Fibroblast of villous mesenchyme (primary cell): Measurements from ENCODE around the gene KBTBD3. TPM values are rescaled to one million over a fixed set of nuclear protein-coding genes. Genes with fewer than 3 reads are reported as not detected.

Experiments used
- DNase-seq: peaks from one replicate; pipeline ENCODE4 v3.0.0-alpha.2; 2010; ENCODE audit warnings: low read depth
- H3K4me3 ChIP-seq: 2 replicates; pipeline ENCODE4 v1.5.1; 2011; ENCODE audit warnings: low read depth, mild to moderate bottlenecking, low read length
- total RNA-seq: library from RNA; depleted of rRNA; stranded (reverse); fragments of >200 nt; gene quantifications from 2 replicates; pipeline ENCODE4 v1.2.3, GENCODE V29; 2012
- TF ChIP-seq, protein P1 (sequence below): IDR thresholded peaks from 2 replicates; pipeline ENCODE4 v1.5.1; 2012; ENCODE audit warnings: low read depth, mild to moderate bottlenecking, low read length; ENCODE audit not compliant: insufficient read depth

KBTBD3 gene
- total RNA-seq, 1 donor, result 3.9 TPM

DNA sequence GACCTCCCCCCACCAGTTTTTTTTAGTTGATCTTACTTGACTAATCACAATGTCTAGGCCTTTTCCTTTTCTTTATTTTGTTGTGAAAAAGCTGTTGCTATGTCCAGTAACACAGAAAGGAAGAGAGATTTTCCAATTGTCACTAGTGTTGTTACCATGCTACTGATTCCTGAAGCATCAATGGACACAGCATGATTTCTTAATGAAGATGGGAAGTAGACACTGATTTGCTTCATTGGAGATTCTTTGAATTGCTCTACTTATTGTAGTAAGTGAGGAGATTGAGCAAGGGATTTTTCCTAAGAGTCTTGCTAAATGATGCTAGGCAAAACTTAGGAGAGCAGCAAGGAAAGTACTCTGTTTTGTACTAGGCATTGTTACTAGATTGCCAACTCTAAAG lies 4.9 kb upstream of the KBTBD3 start:
- TF ChIP-seq, protein P1, sequence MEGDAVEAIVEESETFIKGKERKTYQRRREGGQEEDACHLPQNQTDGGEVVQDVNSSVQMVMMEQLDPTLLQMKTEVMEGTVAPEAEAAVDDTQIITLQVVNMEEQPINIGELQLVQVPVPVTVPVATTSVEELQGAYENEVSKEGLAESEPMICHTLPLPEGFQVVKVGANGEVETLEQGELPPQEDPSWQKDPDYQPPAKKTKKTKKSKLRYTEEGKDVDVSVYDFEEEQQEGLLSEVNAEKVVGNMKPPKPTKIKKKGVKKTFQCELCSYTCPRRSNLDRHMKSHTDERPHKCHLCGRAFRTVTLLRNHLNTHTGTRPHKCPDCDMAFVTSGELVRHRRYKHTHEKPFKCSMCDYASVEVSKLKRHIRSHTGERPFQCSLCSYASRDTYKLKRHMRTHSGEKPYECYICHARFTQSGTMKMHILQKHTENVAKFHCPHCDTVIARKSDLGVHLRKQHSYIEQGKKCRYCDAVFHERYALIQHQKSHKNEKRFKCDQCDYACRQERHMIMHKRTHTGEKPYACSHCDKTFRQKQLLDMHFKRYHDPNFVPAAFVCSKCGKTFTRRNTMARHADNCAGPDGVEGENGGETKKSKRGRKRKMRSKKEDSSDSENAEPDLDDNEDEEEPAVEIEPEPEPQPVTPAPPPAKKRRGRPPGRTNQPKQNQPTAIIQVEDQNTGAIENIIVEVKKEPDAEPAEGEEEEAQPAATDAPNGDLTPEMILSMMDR, result no peak
- DNase-seq, result no peak
- no peak overlapping the region for H3K4me3 ChIP-seq

DNA sequence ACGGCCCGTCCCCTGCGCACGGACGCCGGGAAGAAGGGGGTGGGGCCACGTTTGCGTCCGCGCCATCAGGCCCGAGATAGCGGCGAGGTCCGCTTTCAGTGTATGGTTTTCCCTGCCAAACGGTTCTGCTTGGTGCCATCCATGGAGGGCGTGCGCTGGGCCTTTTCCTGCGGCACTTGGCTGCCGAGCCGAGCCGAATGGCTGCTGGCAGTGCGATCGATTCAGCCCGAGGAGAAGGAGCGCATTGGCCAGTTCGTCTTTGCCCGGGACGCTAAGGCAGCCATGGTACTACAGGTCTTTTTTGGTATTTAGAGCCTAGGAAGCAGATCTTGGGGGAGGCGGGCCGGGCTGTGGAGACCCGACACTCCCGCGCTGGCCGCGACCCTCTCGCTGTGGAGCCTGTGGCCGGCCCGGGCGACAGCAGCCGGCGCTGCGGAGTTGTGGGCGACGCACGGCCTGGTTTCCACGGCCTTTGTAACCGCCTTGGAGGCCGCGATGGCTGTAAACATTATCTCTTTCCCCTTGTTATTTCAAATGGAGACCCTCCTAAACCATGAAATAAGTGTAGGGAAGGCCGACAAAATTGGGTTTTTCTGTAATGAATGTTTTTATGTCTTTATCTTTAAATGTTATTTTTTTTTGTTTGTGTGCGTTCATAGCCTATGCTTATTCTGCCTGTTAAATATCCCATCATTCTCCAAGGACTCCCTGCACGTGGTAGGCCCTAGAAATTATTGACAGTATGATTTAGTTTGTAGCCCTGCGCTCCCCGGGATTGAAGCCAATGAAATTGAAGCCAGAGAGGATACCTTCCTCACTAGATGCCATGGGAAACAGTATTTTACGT lies 685 bp upstream of the KBTBD3 start, which contains the start of gene AASDHPPT:
Gene AASDHPPT, plus strand, starts transcription at position 54 of the 847 bp plus-strand sequence. Its CDS starts 49 bp downstream, at position 103.
- peak within 1 kb of the TSS; percentile 84 for H3K4me3 ChIP-seq
- TF ChIP-seq, protein P1, result no peak
- peak; percentile 61 for DNase-seq

DNA sequence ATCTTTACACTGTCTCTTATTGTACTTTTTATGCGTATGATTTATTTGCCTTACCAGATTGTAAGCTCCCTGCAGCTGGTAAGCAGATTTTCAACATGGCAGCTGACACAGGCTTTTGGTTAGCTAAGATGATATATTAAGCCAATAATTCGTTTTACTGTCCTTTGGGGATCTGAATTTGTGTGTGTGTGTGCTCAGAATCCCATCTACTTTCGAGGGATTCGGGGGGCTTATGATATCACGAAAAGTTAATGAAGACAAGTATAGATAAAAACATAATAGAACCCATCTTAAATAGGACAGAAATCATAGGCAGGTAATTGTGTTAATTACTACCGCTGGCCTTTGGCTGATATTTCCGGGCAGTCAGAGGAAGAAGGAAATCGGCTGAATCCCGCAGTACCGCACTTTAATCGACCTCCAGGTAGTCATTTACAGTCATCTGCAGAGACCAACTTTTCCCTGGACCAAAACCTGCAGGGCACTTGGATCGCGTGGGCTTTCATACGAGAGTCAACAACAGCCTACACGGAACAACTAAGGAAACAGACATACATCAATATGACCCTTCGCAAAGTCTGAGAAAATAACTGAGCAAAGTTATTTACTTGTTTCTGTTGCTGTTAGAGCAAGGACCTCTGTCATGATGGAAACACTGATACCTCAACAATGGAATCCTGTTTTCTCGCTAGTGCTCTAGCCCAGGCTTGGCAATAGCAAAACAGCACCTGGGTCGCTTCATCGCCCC lies 802 bp downstream of the KBTBD3 start:
- TF ChIP-seq, protein P1, result no peak
- H3K4me3 ChIP-seq, result peak overlapping the region; percentile 84
- DNase-seq, result no peak

DNA sequence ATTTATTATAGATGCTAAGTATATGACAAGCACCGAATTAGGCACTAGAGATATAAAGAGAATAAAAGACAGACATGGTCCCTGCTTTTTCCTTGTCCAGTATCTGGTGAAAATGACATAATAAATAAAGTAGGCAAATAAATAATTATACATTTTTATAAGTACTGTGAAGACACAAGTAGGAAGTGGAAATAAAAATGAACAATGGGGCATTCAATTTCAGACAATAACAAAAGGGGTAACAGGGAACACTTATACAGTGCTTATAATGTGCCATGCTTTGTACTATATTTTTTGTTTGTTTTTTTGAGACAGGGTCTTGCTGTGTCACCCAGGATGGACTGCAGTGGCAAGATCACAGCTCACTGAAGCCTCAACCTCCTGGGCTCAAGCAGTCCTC lies 4.3 kb downstream of the KBTBD3 start:
- TF ChIP-seq, protein P1, result no peak
- no peak for DNase-seq
- no peak overlapping the region for H3K4me3 ChIP-seq

DNA sequence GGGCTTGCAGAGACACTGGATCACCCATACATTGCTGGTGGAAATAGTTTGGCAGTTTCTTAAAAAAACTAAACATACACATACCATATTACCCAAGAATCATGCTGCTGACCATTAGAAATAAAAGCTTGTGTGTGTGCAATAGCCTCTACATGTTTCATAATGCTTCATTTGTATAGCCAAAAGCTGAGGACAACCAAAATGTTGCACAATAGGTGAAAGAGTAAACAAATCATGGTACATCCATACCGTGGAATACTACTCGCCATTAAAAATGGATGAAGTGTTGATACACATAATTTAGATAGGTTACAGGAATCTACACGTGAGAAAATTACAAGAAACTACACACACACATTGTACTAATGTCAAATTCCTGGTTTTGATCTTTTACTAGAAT lies 6.5 kb downstream of the KBTBD3 start:
- peak; percentile 38 for DNase-seq
- H3K4me3 ChIP-seq, result no peak overlapping the region
- TF ChIP-seq, protein P1, result no peak

DNA sequence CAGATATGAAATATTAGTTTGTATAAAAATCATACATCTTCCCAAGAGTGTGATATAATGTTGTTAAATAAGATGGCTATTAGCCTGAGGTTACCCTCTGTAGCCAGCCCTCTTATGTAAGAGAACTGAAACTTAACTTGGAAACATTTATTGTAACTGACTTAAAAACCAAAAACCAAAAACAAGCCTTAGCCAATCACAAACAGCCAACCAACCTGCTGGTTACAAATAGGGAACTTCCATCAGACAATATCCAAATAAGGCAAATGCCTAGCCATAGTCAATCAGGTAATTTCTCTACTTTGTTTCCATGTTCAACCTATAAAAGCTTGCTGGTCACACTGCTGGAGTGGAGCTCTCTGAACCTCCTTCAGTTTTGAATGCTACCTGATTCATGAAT lies 14.1 kb downstream of the KBTBD3 start:
- TF ChIP-seq, protein P1, result no peak
- no peak overlapping the region for H3K4me3 ChIP-seq
- no peak for DNase-seq
